ENCODE data around the gene ARMC8.

The ARMC8 gene

DNA sequence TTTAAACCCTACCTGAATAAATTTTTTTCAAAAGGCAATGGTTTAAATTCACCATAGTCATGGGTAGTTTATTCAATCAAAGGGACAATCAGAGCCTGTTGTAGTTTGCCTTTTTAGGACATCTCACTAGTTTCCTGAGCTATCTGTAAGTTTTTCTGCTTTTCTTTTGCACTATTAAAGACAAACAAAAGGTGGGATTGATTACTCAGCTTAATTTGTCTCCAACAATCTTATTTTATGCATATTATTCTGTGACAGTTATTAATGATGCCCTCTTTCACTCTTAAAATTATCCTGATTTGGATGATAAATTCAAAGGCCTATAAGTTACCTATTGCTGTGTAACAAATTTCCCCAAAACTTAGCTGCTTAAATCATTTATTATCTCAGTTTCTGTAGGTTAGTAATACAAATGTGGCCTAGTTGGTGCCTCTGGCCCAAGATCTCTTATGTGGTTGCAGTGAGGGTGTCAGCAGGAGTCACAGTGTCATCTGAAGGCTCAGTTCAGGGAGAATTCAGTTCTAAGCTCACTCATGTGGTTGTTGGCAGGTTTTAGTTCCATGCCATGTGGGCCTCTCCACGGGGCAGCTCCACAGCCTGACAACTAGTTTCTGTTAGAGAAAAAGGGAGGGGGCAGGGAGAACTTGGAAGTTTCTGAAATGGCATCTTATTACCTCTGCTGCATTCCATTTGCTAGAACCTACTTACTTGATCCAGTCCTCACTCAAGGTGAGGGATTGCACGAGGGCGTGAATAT, 16.0 kb downstream of the ARMC8 start:
- no peak overlapping the region for H3K4me3 ChIP-seq (ENCODE audit: low read length)
- H3K9me3 ChIP-seq (ENCODE audit: control insufficient read depth, low read length) = no peaks in the 10 kb centered on the region
- H3K36me3 ChIP-seq (ENCODE audit: control insufficient read depth, insufficient read depth, low read length) = no peaks in the 10 kb centered on the region
- no peaks in the 10 kb centered on the region for H3K27me3 ChIP-seq (ENCODE audit: control insufficient read depth, insufficient read depth, low read length)
- H3K9ac ChIP-seq (ENCODE audit: low read length) = no peak overlapping the region
- H3K4me1 ChIP-seq (ENCODE audit: control insufficient read depth, insufficient read depth, low read length) = no peaks in the 10 kb centered on the region

DNA sequence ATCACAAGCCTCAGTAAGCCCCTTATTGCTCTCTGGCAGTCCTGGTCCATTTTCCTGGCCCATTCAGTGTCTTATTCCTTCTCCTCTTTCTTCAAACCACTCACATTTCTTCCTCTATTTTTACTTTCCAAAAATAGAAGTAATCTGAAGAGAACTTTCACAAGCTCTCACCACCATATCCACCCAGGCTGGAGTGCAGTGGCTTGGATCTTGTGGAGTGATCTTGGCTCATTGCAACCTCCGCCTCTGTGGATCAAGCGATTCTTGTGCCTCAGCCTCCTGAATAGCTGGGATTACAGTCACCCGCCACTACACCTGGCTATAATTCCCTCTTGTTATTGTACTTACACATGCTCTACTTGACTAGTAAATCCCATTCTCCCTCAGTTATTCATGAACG, 16.8 kb downstream of the ARMC8 start:
- H3K4me1 ChIP-seq (ENCODE audit: control insufficient read depth, insufficient read depth, low read length) = no peaks in the 10 kb centered on the region
- H3K9me3 ChIP-seq (ENCODE audit: control insufficient read depth, low read length) = no peaks in the 10 kb centered on the region
- no peak overlapping the region for H3K4me3 ChIP-seq (ENCODE audit: low read length)
- no peaks in the 10 kb centered on the region for H3K36me3 ChIP-seq (ENCODE audit: control insufficient read depth, insufficient read depth, low read length)
- H3K27me3 ChIP-seq (ENCODE audit: control insufficient read depth, insufficient read depth, low read length) = no peaks in the 10 kb centered on the region
- no peak overlapping the region for H3K9ac ChIP-seq (ENCODE audit: low read length)

DNA sequence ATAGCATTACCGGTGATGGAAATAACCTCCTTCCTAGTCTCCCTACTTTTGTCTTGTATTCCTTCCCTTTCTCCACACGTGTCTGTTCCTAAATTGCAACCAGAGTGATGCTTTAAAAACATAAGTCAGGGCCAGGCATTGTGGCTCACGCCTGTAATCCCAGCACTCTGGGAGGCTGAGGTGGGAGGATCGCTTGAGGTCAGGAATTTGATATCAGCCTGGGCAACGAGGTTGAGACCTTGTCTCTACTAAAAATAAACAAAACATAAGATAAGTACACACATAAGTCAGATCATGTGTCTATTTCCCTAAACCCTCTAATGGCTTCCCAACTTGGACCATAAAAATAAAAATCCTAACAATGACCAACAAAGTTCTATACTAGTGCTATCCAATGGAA, 18.4 kb downstream of the ARMC8 start:
- Histone ChIP-seq H3K4me1 (ENCODE audit: control insufficient read depth, insufficient read depth, low read length) (no peaks in the 10 kb centered on the region), H3K27me3 (ENCODE audit: control insufficient read depth, insufficient read depth, low read length) (no peaks in the 10 kb centered on the region), H3K36me3 (ENCODE audit: control insufficient read depth, insufficient read depth, low read length) (no peaks in the 10 kb centered on the region), H3K9ac (ENCODE audit: low read length) (no peak overlapping the region), H3K9me3 (ENCODE audit: control insufficient read depth, low read length) (no peaks in the 10 kb centered on the region), H3K4me3 (ENCODE audit: low read length) (no peak overlapping the region)

DNA sequence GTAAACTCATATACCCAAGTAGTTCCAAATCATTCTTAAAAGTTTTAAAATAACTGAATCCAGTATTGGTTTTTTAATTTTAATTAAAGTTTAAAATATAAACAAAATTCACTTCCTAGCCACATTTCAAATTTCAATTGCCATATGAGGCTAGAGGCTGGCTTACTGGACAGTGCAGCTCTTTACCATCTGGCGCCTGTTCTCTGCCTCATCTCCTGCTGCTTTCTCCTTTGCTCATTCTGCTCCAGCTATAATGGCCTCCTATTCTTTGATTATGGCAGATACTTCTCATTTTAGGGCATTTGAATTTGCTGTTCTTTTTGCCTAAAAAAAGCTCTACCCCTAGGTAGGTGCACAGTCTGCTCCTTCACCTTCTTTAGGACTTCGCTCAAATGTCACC, 19.1 kb downstream of the ARMC8 start:
- H3K9ac ChIP-seq (ENCODE audit: low read length) = no peak overlapping the region
- no peaks in the 10 kb centered on the region for H3K9me3 ChIP-seq (ENCODE audit: control insufficient read depth, low read length)
- H3K4me1 ChIP-seq (ENCODE audit: control insufficient read depth, insufficient read depth, low read length) = no peaks in the 10 kb centered on the region
- H3K4me3 ChIP-seq (ENCODE audit: low read length) = no peak overlapping the region
- no peaks in the 10 kb centered on the region for H3K27me3 ChIP-seq (ENCODE audit: control insufficient read depth, insufficient read depth, low read length)
- no peaks in the 10 kb centered on the region for H3K36me3 ChIP-seq (ENCODE audit: control insufficient read depth, insufficient read depth, low read length)

DNA sequence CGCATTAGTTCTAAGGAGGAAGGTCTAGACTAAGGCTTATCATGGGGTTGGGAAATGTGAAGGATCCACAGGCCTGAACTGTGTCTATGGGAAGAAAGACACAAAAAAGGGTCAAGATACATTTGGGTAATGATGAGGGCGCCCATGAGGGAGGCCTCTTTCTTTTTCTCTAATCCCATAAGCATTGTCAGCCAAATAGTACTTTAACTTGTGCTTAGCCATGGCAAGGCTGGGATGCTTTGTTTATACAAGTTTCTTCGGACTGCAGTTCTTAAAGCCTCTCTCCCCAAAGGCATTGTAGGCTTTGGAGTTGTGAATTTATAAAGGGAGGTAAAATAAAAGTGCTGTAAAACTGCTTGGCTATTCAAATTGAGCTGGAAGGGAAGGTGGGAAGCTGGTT, 23.4 kb downstream of the ARMC8 start:
- no peaks in the 10 kb centered on the region for H3K27me3 ChIP-seq (ENCODE audit: control insufficient read depth, insufficient read depth, low read length)
- no peaks in the 10 kb centered on the region for H3K4me1 ChIP-seq (ENCODE audit: control insufficient read depth, insufficient read depth, low read length)
- H3K9me3 ChIP-seq (ENCODE audit: control insufficient read depth, low read length) = no peaks in the 10 kb centered on the region

DNA sequence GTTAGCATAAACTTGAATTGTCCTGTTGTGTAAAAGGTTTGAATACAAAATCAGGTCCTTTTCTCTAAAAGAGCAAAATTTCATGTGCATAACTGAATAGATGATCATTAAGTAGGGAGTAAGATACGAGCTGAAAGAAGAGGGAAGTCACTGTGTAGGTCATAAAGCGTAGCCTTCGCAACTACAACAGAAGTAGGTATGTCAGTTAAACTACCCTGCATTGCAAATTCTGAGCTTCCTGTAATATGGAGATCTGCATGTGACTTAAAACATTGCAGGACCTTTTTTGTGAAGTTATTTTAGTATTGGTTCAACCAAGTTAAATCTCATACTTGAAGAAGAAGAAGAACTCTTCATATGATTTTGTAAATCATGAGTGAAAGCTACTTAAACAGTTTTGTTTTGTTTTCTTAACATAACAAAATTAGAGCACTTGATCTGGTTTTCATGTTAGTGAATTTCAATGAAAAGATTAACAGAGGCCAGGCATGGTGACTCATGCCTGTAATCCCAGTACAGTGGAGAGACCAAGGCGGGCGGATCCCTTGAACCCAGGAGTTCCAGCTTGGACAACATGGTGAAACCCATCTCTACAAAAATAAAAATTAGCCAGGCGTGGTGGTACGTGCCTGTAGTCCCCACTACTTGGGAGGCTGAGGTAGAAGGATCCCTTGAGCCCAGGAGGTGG, 26.4 kb downstream of the ARMC8 start:
- H3K36me3 ChIP-seq (ENCODE audit: control insufficient read depth, insufficient read depth, low read length) = no peaks in the 10 kb centered on the region
- H3K4me1 ChIP-seq (ENCODE audit: control insufficient read depth, insufficient read depth, low read length) = no peaks in the 10 kb centered on the region
- H3K27me3 ChIP-seq (ENCODE audit: control insufficient read depth, insufficient read depth, low read length) = no peaks in the 10 kb centered on the region
- H3K4me3 ChIP-seq (ENCODE audit: low read length) = no peak overlapping the region
- H3K9ac ChIP-seq (ENCODE audit: low read length) = no peak overlapping the region
- H3K9me3 ChIP-seq (ENCODE audit: control insufficient read depth, low read length) = no peaks in the 10 kb centered on the region

More for the DNA sequence above, 23.4 kb downstream of the ARMC8 start:
- Histone ChIP-seq H3K4me3 (ENCODE audit: low read length) (no peak overlapping the region), H3K9ac (ENCODE audit: low read length) (no peak overlapping the region), H3K36me3 (ENCODE audit: control insufficient read depth, insufficient read depth, low read length) (no peaks in the 10 kb centered on the region)

DNA sequence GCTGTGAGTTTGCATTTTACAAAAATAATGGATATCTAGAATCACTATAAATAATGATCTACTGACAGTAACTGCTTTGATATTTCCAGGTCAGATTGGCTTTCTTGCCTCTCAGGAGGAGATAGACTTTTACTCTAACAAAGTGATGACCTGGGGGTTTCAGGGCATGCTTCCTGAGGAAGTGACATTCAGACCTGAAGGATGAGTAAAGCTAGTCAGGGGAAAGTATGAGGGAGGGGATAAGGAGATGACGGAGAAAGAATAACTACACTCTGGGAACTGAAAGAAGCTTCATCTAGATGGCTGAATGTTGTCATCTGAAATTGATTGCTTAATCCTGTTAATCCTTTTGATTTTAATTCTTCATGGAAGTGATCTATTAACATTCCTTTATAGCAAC, 32.2 kb downstream of the ARMC8 start:
- no peaks in the 10 kb centered on the region for H3K27me3 ChIP-seq (ENCODE audit: control insufficient read depth, insufficient read depth, low read length)
- H3K4me1 ChIP-seq (ENCODE audit: control insufficient read depth, insufficient read depth, low read length) = no peaks in the 10 kb centered on the region
- peaks cover 3% of the 10 kb centered on the region for H3K36me3 ChIP-seq (ENCODE audit: control insufficient read depth, insufficient read depth, low read length)
- no peak overlapping the region for H3K9ac ChIP-seq (ENCODE audit: low read length)
- no peak overlapping the region for H3K4me3 ChIP-seq (ENCODE audit: low read length)
- no peaks in the 10 kb centered on the region for H3K9me3 ChIP-seq (ENCODE audit: control insufficient read depth, low read length)

DNA sequence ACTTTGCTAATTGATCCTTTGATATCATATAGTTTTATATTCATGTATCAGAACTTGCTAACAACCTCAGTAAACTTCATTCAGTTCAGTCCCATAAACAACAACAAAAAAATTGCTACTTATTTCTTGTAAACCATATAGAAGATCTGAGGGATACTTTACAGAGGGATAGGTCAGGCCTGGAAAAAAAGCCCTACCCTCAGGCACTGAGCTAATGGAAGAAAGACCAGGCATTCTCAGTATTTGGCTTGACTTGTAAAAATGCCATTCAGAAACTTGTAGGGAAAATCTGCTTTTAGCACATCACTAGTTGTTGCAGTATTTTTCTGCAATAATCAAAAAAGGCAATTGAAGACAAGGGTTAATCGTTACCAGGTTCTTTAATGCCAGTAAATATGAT, 33.1 kb downstream of the ARMC8 start:
- Histone ChIP-seq H3K4me3 (ENCODE audit: low read length) (no peak overlapping the region), H3K9ac (ENCODE audit: low read length) (no peak overlapping the region), H3K4me1 (ENCODE audit: control insufficient read depth, insufficient read depth, low read length) (no peaks in the 10 kb centered on the region), H3K9me3 (ENCODE audit: control insufficient read depth, low read length) (no peaks in the 10 kb centered on the region), H3K27me3 (ENCODE audit: control insufficient read depth, insufficient read depth, low read length) (no peaks in the 10 kb centered on the region), H3K36me3 (ENCODE audit: control insufficient read depth, insufficient read depth, low read length) (peaks cover 7% of the 10 kb centered on the region)

DNA sequence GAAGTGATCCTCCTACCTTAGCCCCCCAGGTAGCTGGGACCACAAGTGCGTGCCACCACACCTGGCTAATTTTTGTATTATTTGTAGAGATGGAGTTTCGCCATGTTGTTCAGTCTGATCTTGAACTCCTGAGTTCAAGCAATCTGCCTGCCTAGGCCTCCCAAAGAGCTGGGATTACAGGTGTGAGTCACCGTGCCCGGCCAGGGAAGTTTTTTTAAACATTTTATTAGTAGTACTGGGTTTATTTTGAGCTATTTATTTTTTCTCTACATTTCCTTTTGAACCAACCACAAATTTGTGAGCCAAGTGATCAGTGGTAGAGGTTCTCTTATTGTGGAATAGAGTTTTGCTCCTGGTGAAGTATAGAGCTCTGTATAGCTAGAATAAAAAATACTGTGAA, 33.7 kb downstream of the ARMC8 start:
- Histone ChIP-seq H3K9me3 (ENCODE audit: control insufficient read depth, low read length) (no peaks in the 10 kb centered on the region), H3K4me3 (ENCODE audit: low read length) (no peak overlapping the region), H3K9ac (ENCODE audit: low read length) (no peak overlapping the region), H3K36me3 (ENCODE audit: control insufficient read depth, insufficient read depth, low read length) (peaks cover 7% of the 10 kb centered on the region), H3K4me1 (ENCODE audit: control insufficient read depth, insufficient read depth, low read length) (no peaks in the 10 kb centered on the region), H3K27me3 (ENCODE audit: control insufficient read depth, insufficient read depth, low read length) (no peaks in the 10 kb centered on the region)

DNA sequence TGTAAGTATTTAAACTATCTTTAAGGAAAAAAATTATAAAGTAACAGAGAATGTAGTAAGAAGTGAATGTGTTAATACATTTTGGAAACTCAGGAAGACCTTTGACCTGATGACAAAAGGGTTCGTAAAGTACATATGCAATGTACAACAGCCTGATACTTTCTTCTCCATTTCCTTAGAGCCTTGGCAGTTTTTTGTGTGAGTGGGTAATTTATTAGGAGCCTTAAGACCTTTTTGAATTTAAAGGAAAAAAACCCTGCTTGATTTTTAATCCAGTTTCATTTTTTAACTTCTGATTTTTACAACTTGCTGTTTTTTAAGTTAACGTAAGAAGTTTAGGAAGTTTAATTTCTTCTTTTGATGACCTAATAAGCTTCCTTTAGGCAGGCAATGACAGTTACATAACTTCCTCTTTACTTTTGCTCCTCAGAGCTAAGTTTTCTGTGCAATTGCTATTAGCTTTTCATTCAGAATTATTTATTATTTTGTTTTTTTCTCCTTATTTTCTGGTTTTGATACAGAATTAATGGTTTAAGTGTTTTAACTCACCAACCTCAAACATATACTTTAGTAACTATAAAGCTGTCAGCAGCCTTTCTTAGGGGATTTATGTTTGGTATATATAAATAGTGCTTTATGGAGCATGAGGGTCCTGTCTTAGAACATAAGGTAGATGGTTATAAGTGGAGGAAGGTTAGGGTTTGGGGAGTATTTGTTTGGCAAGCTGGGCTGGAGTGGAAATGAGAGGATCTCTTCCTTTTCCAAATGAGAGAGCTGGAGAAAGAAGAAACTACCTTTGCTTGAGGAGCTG, 35.2 kb downstream of the ARMC8 start:
- no peaks in the 10 kb centered on the region for H3K4me1 ChIP-seq (ENCODE audit: control insufficient read depth, insufficient read depth, low read length)
- H3K4me3 ChIP-seq (ENCODE audit: low read length) = no peak overlapping the region
- H3K36me3 ChIP-seq (ENCODE audit: control insufficient read depth, insufficient read depth, low read length) = peaks cover 7% of the 10 kb centered on the region
- no peaks in the 10 kb centered on the region for H3K9me3 ChIP-seq (ENCODE audit: control insufficient read depth, low read length)
- H3K9ac ChIP-seq (ENCODE audit: low read length) = no peak overlapping the region
- no peaks in the 10 kb centered on the region for H3K27me3 ChIP-seq (ENCODE audit: control insufficient read depth, insufficient read depth, low read length)

DNA sequence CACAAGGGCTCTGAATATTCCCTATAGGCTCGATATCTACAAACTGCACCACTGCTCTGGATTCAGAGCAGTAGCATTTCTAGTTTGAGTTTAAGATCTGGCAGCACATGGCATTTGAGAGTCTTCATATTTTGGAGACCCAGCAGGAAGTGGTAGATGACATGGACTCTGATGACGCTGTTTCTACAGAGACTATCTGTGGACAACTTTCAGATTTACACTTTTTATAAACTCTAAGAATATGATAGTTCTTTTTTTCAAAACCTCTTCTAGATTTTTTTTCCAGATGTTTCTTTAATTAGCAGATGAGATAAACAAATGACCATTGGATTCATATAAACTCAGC, 35.8 kb downstream of the ARMC8 start:
- peaks cover 7% of the 10 kb centered on the region for H3K36me3 ChIP-seq (ENCODE audit: control insufficient read depth, insufficient read depth, low read length)
- H3K4me3 ChIP-seq (ENCODE audit: low read length) = no peak overlapping the region
- H3K9ac ChIP-seq (ENCODE audit: low read length) = no peak overlapping the region
- no peaks in the 10 kb centered on the region for H3K4me1 ChIP-seq (ENCODE audit: control insufficient read depth, insufficient read depth, low read length)
- no peaks in the 10 kb centered on the region for H3K9me3 ChIP-seq (ENCODE audit: control insufficient read depth, low read length)
- no peaks in the 10 kb centered on the region for H3K27me3 ChIP-seq (ENCODE audit: control insufficient read depth, insufficient read depth, low read length)

DNA sequence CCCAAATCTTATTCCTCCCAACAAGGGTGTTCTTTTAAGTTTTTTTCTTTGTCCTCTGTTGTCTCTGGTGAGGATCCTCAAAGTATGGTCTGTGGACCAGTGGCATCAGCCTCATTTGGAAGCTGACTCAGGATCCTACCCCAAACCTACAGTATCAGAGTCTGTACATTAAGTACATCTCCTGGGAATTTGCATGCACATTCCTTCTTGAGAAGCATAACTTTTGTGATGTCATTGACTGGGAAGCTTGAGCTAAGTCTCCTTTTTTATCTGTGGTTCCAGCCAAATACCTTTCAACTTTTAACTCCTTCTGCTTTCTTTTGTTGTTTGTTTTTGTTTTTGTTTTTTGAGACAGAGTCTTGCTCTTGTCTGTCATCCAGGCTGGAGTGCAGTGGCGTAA, 40.5 kb downstream of the ARMC8 start:
- H3K4me1 ChIP-seq (ENCODE audit: control insufficient read depth, insufficient read depth, low read length) = no peaks in the 10 kb centered on the region
- no peak overlapping the region for H3K4me3 ChIP-seq (ENCODE audit: low read length)
- H3K9me3 ChIP-seq (ENCODE audit: control insufficient read depth, low read length) = no peaks in the 10 kb centered on the region
- H3K9ac ChIP-seq (ENCODE audit: low read length) = no peak overlapping the region
- H3K27me3 ChIP-seq (ENCODE audit: control insufficient read depth, insufficient read depth, low read length) = no peaks in the 10 kb centered on the region
- peaks cover 7% of the 10 kb centered on the region for H3K36me3 ChIP-seq (ENCODE audit: control insufficient read depth, insufficient read depth, low read length)

Data from mucosa of stomach (tissue), 1 donor.